Testis (tissue), 3 donors: ENCODE data around the gene POLE. TPM values are rescaled to one million over a fixed set of nuclear protein-coding genes. Genes with fewer than 3 reads are reported as not detected.

Experiments used
- DNase-seq: peaks from one replicate; pipeline ENCODE4 v3.0.0-alpha.2; 2019
- H3K27ac ChIP-seq, 2 donors: fragments of 200-600 bp; sonication (generic); one replicate each; pipeline ENCODE4 v1.5.1; 2019
- H3K27me3 ChIP-seq: fragments of 200-600 bp; sonication (generic); one replicate; pipeline ENCODE4 v1.5.1; 2019
- H3K36me3 ChIP-seq: fragments of 200-600 bp; sonication (generic); one replicate; pipeline ENCODE4 v1.5.1; 2017; ENCODE audit warnings: low read depth; ENCODE audit errors: missing control alignments
- H3K4me1 ChIP-seq: fragments of 200-600 bp; sonication (generic); one replicate; pipeline ENCODE4 v1.5.1; 2019
- H3K4me3 ChIP-seq, 2 donors: fragments of 200-600 bp; sonication (generic); one replicate each; pipeline ENCODE4 v1.5.1; 2017 to 2019
- H3K9me3 ChIP-seq: fragments of 200-600 bp; sonication (generic); one replicate; pipeline ENCODE4 v1.5.1; 2017
- CTCF ChIP-seq, 3 experiments: fragments of 450-650 bp in 2 of 3; fragments of 200-600 bp in 1 of 3; sonication (generic) in 1 of 3; IDR thresholded peaks; one replicate each; pipeline ENCODE4 v1.5.1; 2016 to 2019; ENCODE audit warnings: antibody characterized with exemption in 3 of 3, mild to moderate bottlenecking in 2 of 3, moderate library complexity in 1 of 3
- POLR2A ChIP-seq: fragments of 450-650 bp; IDR thresholded peaks from one replicate; pipeline ENCODE4 v1.6.1; 2017; ENCODE audit warnings: antibody characterized with exemption, mild to moderate bottlenecking, moderate library complexity
- WGBS, 2 donors: methylation state at CpG; one replicate each; pipeline ENCODE4 v1.1.5; 2018; 5-methylcytosine and 5-hydroxymethylcytosine counted together
- intact Hi-C: fragments of 100-400 bp; cut with DNase I; formaldehyde crosslinking; loops from one replicate; pipeline ENCODE4 v1.15.1; 2023; ENCODE audit warnings: low total_unique reads
- polyA plus RNA-seq: library from polyadenylated mRNA; stranded (reverse); fragments of 350-450 nt; fragmentation: Illumina TruSeq; extraction: RNeasy Lipid Tissue Mini Kit (QIAGEN cat#74804); gene quantifications from one replicate; pipeline ENCODE4 v1.2.3, GENCODE V29; 2014; ENCODE audit warnings: low read depth, low replicate concordance; ENCODE audit not compliant: insufficient read depth
- total RNA-seq, 2 donors: library from RNA; depleted of rRNA; stranded (reverse); fragments of >200 nt; gene quantifications; one replicate each; pipeline ENCODE4 v1.2.3, GENCODE V29; 2016

The POLE gene
- total and polyA plus RNA-seq, 3 donors from 2014 or later: 76.8 to 288 (median 123) TPM

DNA sequence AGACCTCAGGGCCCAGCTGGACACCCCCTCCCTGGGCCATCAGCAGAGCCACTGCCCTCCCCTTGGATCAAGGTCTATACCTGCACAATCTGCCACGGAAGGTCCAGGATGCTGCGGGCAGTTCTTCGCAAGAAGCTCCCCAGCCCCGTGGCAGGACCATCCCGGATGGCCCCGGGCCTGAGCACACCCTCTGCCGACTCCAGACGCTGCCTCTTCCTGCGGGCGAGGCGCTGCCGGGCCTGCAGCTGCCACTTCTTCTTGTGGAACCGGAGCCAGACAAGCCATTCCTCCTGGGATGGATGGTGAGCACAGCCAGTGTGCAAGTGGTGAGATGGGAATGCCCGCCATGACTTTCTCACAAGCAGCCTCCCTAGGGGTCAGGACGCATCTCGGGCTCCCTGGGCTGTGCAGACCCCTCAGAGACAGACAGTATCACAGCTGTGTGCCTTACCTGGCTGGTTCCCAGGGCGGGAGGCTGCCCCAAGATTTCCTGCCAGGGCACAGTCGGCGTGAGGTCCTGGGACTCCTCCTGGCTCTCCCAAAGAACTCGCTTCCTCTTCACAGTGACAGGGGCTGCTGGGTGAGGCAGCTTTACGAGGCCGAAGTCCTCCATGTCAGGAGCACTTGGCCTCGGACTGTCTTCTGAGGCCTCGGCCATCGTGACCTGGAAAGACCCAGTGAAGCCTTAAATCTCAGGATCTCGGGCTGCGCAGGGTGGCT, 37.8 kb downstream of the POLE start:
- no peak for DNase-seq
- TF ChIP-seq POLR2A: no peak
- TF ChIP-seq CTCF (IDR thresholded peaks at IDR 0.05): no peak
- WGBS, 2 donors: 93 to 98% methylated on average over 7 to 26 of the region's 27 CpGs
- intact Hi-C loops: no loop called here
- H3K27me3 ChIP-seq: no peaks in the 10 kb centered on the region
- H3K4me3 ChIP-seq: no peak overlapping the region
- H3K27ac ChIP-seq: no peak overlapping the region
- no peaks in the 10 kb centered on the region for H3K36me3 ChIP-seq
- H3K4me1 ChIP-seq: no peaks in the 10 kb centered on the region
- H3K9me3 ChIP-seq: no peaks in the 10 kb centered on the region

DNA sequence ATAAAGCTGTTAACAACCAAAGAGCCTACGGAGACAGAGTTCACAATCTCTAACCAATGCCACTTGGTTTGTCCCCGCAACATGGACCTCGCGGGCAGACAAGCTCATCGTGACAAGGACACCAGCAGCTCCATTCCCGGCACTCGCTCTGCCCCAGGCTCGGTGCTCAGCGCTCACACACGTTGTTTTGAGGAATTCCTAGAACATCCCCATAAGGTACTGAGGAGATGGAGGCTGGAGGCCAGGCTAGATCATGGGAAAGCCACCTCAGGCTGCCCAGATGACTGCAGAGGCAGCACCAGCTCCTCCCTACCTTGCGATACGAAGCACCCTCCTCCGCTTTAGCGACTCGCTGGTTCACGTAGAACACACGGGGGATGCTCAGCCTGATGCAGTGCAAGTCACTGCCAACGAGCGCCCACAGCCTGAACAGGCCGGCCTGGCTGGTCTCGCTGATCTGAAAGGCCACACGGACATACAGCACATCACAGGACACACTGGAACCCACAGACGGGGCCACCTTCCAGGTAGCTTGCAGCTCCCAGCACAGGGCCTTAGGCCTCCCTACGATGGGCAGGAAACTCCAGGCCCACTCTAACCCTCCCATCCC, 38.4 kb downstream of the POLE start:
- H3K36me3 ChIP-seq: no peaks in the 10 kb centered on the region
- H3K4me3 ChIP-seq: no peak overlapping the region
- intact Hi-C loops: no loop called here
- no peaks in the 10 kb centered on the region for H3K4me1 ChIP-seq
- no peak overlapping the region for H3K27ac ChIP-seq
- H3K27me3 ChIP-seq: no peaks in the 10 kb centered on the region
- 92 to 95% methylated on average over 19 to 24 of the region's 24 CpGs for WGBS, 2 donors
- no peaks in the 10 kb centered on the region for H3K9me3 ChIP-seq
- no peak for TF ChIP-seq POLR2A
- TF ChIP-seq CTCF (IDR thresholded peaks at IDR 0.05): no peak
- DNase-seq: no peak

DNA sequence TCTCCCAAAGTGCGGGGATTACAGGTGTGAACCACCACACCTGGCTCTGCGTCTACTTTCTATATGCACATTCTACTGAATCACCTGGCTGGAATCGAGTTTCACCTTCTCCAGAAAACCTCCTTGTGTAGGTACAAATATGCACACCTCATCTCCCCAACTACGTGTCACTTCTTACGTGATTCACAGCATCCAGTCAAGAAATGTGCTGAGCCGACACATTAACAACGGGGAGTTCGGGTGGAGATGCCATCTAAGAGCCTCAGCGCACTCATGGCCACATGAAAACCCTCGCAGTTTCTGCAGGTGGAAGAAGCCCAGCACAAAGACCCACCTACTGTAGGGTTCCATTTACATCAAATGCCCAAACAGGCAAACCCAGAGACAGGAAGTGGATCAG, 39.3 kb downstream of the POLE start:
- H3K27ac ChIP-seq: no peak overlapping the region
- 96 to 97% methylated on average over 10 of the region's 10 CpGs for WGBS, 2 donors
- no peaks in the 10 kb centered on the region for H3K9me3 ChIP-seq
- no peak for TF ChIP-seq POLR2A
- TF ChIP-seq CTCF (IDR thresholded peaks at IDR 0.05): no peak
- DNase-seq: no peak
- intact Hi-C loops: no loop called here
- no peak overlapping the region for H3K4me3 ChIP-seq
- H3K27me3 ChIP-seq: no peaks in the 10 kb centered on the region
- H3K4me1 ChIP-seq: no peaks in the 10 kb centered on the region
- H3K36me3 ChIP-seq: no peaks in the 10 kb centered on the region

DNA sequence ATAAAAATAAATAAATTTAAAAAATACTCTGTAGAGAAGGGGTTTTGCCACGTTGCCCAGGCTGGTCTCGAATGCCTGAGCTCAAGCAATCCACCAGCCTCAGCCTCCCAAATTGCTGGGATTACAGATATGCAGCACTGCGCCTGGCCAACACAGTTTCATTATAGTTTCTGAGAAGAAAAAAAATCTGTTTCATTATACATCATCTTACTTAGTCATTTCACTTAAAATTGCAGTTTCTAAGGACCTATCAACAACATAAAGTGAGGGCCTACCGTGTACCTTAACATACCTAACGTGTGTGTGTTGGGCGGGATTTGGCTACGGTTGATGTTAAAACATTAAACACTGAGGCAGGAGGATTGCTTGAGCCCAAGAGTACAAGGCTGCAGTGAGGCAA, 40.3 kb downstream of the POLE start:
- DNase-seq: no peak
- Histone ChIP-seq H3K9me3 (no peaks in the 10 kb centered on the region), H3K36me3 (no peaks in the 10 kb centered on the region), H3K4me3 (no peak overlapping the region), H3K27ac (no peak overlapping the region), H3K27me3 (no peaks in the 10 kb centered on the region), H3K4me1 (no peaks in the 10 kb centered on the region)
- 94 to 98% methylated on average over 7 of the region's 7 CpGs for WGBS, 2 donors
- intact Hi-C loops: no loop called here
- no peak for TF ChIP-seq CTCF (IDR thresholded peaks at IDR 0.05)
